OCI-LY7 (cell line): ENCODE measurements around the gene LDLRAD4. TPM values are rescaled to one million over a fixed set of nuclear protein-coding genes. Genes with fewer than 3 reads are reported as not detected.

Source experiments
- BruUV-seq: library from RNA; stranded (reverse); fragments of 400-500 nt; replicated peaks from 2 replicates; lab custom pipeline; 2021; lab: Mats Ljungman, UMichigan
- CTCF ChIA-PET: fragments of 300-600 bp; sonication (Branson Sonifier 250); formaldehyde crosslinking; loops from one replicate; lab custom pipeline; 2022; ENCODE audit warnings: antibody characterized with exemption; ENCODE audit not compliant: unreplicated experiment; lab: Charles Lee
- POLR2A ChIA-PET: fragments of 300-600 bp; sonication (Branson Sonifier 250); formaldehyde crosslinking; loops from one replicate; lab custom pipeline; 2022; ENCODE audit warnings: antibody characterized with exemption; lab: Charles Lee
- DNase-seq: peaks from one replicate; pipeline ENCODE4 v3.0.0-alpha.2; 2015; ENCODE audit warnings: low spot score
- H2AFZ ChIP-seq: fragments of 200-600 bp; sonication (generic), shearing (Covaris generic); 2 replicates; pipeline ENCODE4 v1.6.1; 2014; ENCODE audit warnings: mild to moderate bottlenecking, antibody characterized with exemption, low read length, moderate library complexity
- H3K27ac ChIP-seq: fragments of 200-600 bp; sonication (generic); 2 replicates; pipeline ENCODE4 v1.5.1; 2014; ENCODE audit warnings: mixed run types, low read depth, mild to moderate bottlenecking, moderate library complexity, low read length, inconsistent platforms; ENCODE audit not compliant: poor library complexity, severe bottlenecking
- H3K36me3 ChIP-seq: fragments of 200-600 bp; sonication (generic); 2 replicates; pipeline ENCODE4 v1.6.1; 2014; ENCODE audit warnings: mild to moderate bottlenecking, antibody characterized with exemption, low read length, moderate library complexity, mixed read lengths; ENCODE audit not compliant: insufficient read depth
- H3K4me1 ChIP-seq: fragments of 200-600 bp; sonication (generic); 2 replicates; pipeline ENCODE4 v1.5.1; 2014; ENCODE audit warnings: mild to moderate bottlenecking, low read length; ENCODE audit not compliant: insufficient read depth, poor library complexity, severe bottlenecking
- H3K4me2 ChIP-seq: fragments of 200-600 bp; sonication (generic); 2 replicates; pipeline ENCODE4 v1.6.1; 2014; ENCODE audit warnings: mild to moderate bottlenecking, low read length
- H3K4me3 ChIP-seq: fragments of 200-600 bp; sonication (generic); 2 replicates; pipeline ENCODE4 v1.5.1; 2014; ENCODE audit warnings: mild to moderate bottlenecking, low read depth, low read length; ENCODE audit not compliant: poor library complexity, severe bottlenecking
- H3K79me2 ChIP-seq: fragments of 200-600 bp; sonication (generic); 2 replicates; pipeline ENCODE4 v1.6.1; 2016; ENCODE audit warnings: low read depth, mild to moderate bottlenecking, low read length, moderate library complexity, mixed read lengths; ENCODE audit not compliant: insufficient read depth
- H3K9me2 ChIP-seq: fragments of 200-600 bp; sonication (generic); 2 replicates; pipeline ENCODE4 v1.6.1; 2016; ENCODE audit warnings: mild to moderate bottlenecking, low read length, mixed read lengths; ENCODE audit not compliant: insufficient read depth
- H3K9me3 ChIP-seq: fragments of 200-600 bp; sonication (generic); 2 replicates; pipeline ENCODE4 v1.6.1; 2014; ENCODE audit warnings: mild to moderate bottlenecking, mixed run types, low read length, mixed read lengths
- H4K20me1 ChIP-seq: fragments of 200-600 bp; sonication (generic); 2 replicates; pipeline ENCODE4 v1.6.1; 2014; ENCODE audit warnings: mild to moderate bottlenecking, antibody characterized with exemption, low read length, moderate library complexity, mixed read lengths; ENCODE audit not compliant: insufficient read depth
- CTCF ChIP-seq: fragments of 200-600 bp; sonication (generic); conservative IDR thresholded peaks from 2 replicates; pipeline ENCODE4 v1.5.1; 2014; ENCODE audit warnings: mild to moderate bottlenecking, antibody characterized with exemption, low read length, moderate library complexity, mixed read lengths
- EZH2phosphoT487 ChIP-seq: fragments of 200-600 bp; sonication (generic); IDR thresholded peaks from 2 replicates; pipeline ENCODE4 v1.6.1; 2018; ENCODE audit warnings: low read depth, borderline replicate concordance, mild to moderate bottlenecking, mixed run types, antibody characterized with exemption, low read length, moderate library complexity, mixed read lengths
- intact Hi-C: fragments of 100-400 bp; cut with micrococcal nuclease; formaldehyde crosslinking; loops from one replicate; pipeline ENCODE4 v1.10.0; 2022; ENCODE audit not compliant: unreplicated experiment
- total RNA-seq, 2 experiments: library from RNA; depleted of rRNA in 1 of 2; stranded (reverse); fragments of >200 nt in 1 of 2; shearing (Covaris generic) in 1 of 2; gene quantifications; 2 replicates each; pipeline ENCODE4 v1.2.3, GENCODE V29; 2014 to 2022

LDLRAD4 gene
- total RNA-seq, 2 experiments from 2014 or later = 26.2 to 43.8 TPM

- ChIA-PET CTCF (no interaction called here), POLR2A (no interaction called here)
- no peak for DNase-seq
- Histone ChIP-seq H3K27ac (no peak overlapping the region), H3K4me2 (no peak overlapping the region), H3K9me3 (no peaks in the 10 kb centered on the region), H3K36me3 (no peaks in the 10 kb centered on the region), H3K4me3 (no peak overlapping the region), H4K20me1 (no peaks in the 10 kb centered on the region), H3K4me1 (no peaks in the 10 kb centered on the region), H2AFZ (no peak overlapping the region), H3K79me2 (no peaks in the 10 kb centered on the region), H3K9me2 (no peaks in the 10 kb centered on the region)
- no peak for TF ChIP-seq CTCF
- no peak for TF ChIP-seq EZH2phosphoT487
- BruUV-seq = no TSS peak
- intact Hi-C loops = no loop called here
These were observed 38.9 kb downstream of the LDLRAD4 start for GRCh38 chr18:13257361-13257980.

- no TSS peak for BruUV-seq
- no peaks in the 10 kb centered on the region for H3K4me1 ChIP-seq
- H3K79me2 ChIP-seq = no peaks in the 10 kb centered on the region
- H3K27ac ChIP-seq = no peak overlapping the region
- intact Hi-C loops = no loop called here
- no peak for DNase-seq
- H3K36me3 ChIP-seq = no peaks in the 10 kb centered on the region
- no peak overlapping the region for H2AFZ ChIP-seq
- no peaks in the 10 kb centered on the region for H3K9me3 ChIP-seq
- H3K4me2 ChIP-seq = no peak overlapping the region
- no peaks in the 10 kb centered on the region for H3K9me2 ChIP-seq
- no peak overlapping the region for H3K4me3 ChIP-seq
- ChIA-PET POLR2A (no interaction called here), CTCF (no interaction called here)
- H4K20me1 ChIP-seq = no peaks in the 10 kb centered on the region
- TF ChIP-seq EZH2phosphoT487 (no peak), CTCF (no peak)
These were observed 40.4 kb downstream of the LDLRAD4 start for GRCh38 chr18:13258921-13259320.

GRCh38 chr18:13259701-13260100, 41.1 kb downstream of the LDLRAD4 start:
- no TSS peak for BruUV-seq
- H2AFZ ChIP-seq = no peak overlapping the region
- no peak overlapping the region for H3K27ac ChIP-seq
- no peaks in the 10 kb centered on the region for H4K20me1 ChIP-seq
- no peak for DNase-seq
- intact Hi-C loops = no loop called here
- ChIA-PET CTCF (no interaction called here), POLR2A (interaction anchor here (0.5 kb wide), 1 partner anchor 15 kb away, joined by 5 read pairs; no protein-coding TSS in a partner anchor)
- no peaks in the 10 kb centered on the region for H3K79me2 ChIP-seq
- no peaks in the 10 kb centered on the region for H3K9me2 ChIP-seq
- no peak for TF ChIP-seq CTCF
- TF ChIP-seq EZH2phosphoT487 = no peak
- no peaks in the 10 kb centered on the region for H3K9me3 ChIP-seq
- no peak overlapping the region for H3K4me2 ChIP-seq
- H3K4me3 ChIP-seq = no peak overlapping the region
- no peaks in the 10 kb centered on the region for H3K4me1 ChIP-seq
- no peaks in the 10 kb centered on the region for H3K36me3 ChIP-seq
